Islet precursor cell (in vitro differentiated cells): Measurements from ENCODE around the gene NPEPL1.

Source experiments
- DNase-seq: peaks from one replicate; pipeline ENCODE4 v3.0.0-alpha.2; 2018

The NPEPL1 gene

GRCh38 chr20:58657986-58658385 lies 34.6 kb upstream of the NPEPL1 start:
- no peak for DNase-seq

- no peak for DNase-seq
These were observed 33.8 kb upstream of the NPEPL1 start for GRCh38 chr20:58658760-58659159.

GRCh38 chr20:58659841-58660240 lies 32.8 kb upstream of the NPEPL1 start:
- peak; percentile 75 for DNase-seq

GRCh38 chr20:58660855-58661597 lies 31.6 kb upstream of the NPEPL1 start:
- no peak for DNase-seq

- DNase-seq, result no peak
These were observed 30.8 kb upstream of the NPEPL1 start for GRCh38 chr20:58661598-58662473.

- no peak for DNase-seq
These were observed 28.3 kb upstream of the NPEPL1 start for GRCh38 chr20:58664331-58664730.

GRCh38 chr20:58664883-58665282 lies 27.7 kb upstream of the NPEPL1 start:
- DNase-seq, result no peak

- DNase-seq, result no peak
These were observed 27.0 kb upstream of the NPEPL1 start for GRCh38 chr20:58665606-58666005.

GRCh38 chr20:58666702-58667101 lies 25.9 kb upstream of the NPEPL1 start:
- DNase-seq, result no peak

GRCh38 chr20:58667975-58668374 lies 24.6 kb upstream of the NPEPL1 start:
- DNase-seq, result no peak

- no peak for DNase-seq
These were observed 23.7 kb upstream of the NPEPL1 start for GRCh38 chr20:58668901-58669286.

- DNase-seq, result peak; percentile 60
These were observed 23.2 kb upstream of the NPEPL1 start for GRCh38 chr20:58669287-58670006.

- DNase-seq, result no peak
These were observed 22.5 kb upstream of the NPEPL1 start for GRCh38 chr20:58670102-58670501.

GRCh38 chr20:58670659-58671058 lies 21.9 kb upstream of the NPEPL1 start:
- no peak for DNase-seq

- no peak for DNase-seq
These were observed 19.5 kb upstream of the NPEPL1 start for GRCh38 chr20:58673119-58673518.

GRCh38 chr20:58675146-58675584 lies 17.4 kb upstream of the NPEPL1 start:
- no peak for DNase-seq

GRCh38 chr20:58675641-58676040 lies 17.0 kb upstream of the NPEPL1 start:
- no peak for DNase-seq

GRCh38 chr20:58676161-58676560 lies 16.4 kb upstream of the NPEPL1 start:
- no peak for DNase-seq

- no peak for DNase-seq
These were observed 15.5 kb upstream of the NPEPL1 start for GRCh38 chr20:58677079-58677604.

GRCh38 chr20:58677808-58678207 lies 14.8 kb upstream of the NPEPL1 start:
- no peak for DNase-seq

- no peak for DNase-seq
These were observed 13.8 kb upstream of the NPEPL1 start for GRCh38 chr20:58678806-58679205.

GRCh38 chr20:58682656-58683531 lies 9.7 kb upstream of the NPEPL1 start:
- no peak for DNase-seq
